GM18951 (cell line): Measurements from ENCODE around the gene ATP11A.

Experiments used
- POLR2A ChIP-seq: IDR thresholded peaks from 4 replicates; pipeline ENCODE4 v1.6.1; 2011; ENCODE audit warnings: mild to moderate bottlenecking; ENCODE audit not compliant: insufficient read length, insufficient read depth; ENCODE audit errors: extremely low read depth
- in situ Hi-C: fragments of 300-500 bp; cut with MboI; formaldehyde crosslinking; loops from one replicate; pipeline ENCODE4 v1.12.0; 2022; ENCODE audit warnings: low sequenced_read_pairs, mixed read lengths, inconsistent platforms; ENCODE audit not compliant: unreplicated experiment

Gene ATP11A

DNA sequence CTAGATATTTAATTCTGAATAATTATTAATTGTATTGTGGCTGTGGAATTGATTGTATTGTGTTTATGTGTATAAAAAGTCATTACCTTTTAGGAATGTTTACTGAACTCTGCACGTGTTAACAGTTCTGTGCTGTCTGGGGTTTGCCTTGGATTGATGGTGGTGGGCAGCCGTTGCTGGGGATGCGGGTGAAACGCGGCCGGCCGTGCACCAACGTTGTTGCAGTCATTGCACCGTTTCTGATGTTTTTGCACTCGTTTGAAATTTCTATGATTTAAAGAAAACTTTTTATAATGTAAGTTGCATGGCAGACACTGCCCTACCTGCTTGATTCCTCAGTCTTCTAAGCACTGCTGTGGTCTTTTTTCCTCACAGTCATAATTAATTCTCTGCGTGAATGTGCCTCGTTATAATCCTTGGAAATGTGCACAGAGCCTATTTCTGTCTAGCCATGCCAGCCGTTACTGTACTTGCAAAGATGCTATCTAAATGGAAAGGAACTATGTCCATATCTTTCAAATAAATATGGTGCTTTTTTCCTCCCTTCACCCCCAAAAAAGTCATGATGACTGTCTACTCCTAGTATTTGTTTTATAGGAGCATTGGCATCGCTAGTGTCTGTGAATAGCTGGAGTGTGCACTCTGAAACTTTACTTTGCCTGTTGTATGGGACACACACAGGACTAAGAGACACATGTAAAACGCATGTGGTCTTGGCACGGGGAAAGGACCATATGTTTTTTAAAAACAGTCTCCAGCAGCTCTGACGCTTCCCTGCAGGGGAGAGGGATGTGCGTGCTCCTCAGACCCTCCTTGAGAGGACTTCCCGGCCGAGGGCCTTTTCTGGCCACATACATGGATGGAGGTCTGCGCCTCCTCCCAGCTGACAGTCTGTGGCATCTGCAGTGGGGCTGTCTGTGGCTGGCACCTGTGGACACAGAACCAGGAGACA is 238.5 kb downstream of the ATP11A start:
- in situ Hi-C loops: loop anchor here (25.0 kb wide), 1 partner anchor 634 kb away; no protein-coding TSS in a partner anchor

DNA sequence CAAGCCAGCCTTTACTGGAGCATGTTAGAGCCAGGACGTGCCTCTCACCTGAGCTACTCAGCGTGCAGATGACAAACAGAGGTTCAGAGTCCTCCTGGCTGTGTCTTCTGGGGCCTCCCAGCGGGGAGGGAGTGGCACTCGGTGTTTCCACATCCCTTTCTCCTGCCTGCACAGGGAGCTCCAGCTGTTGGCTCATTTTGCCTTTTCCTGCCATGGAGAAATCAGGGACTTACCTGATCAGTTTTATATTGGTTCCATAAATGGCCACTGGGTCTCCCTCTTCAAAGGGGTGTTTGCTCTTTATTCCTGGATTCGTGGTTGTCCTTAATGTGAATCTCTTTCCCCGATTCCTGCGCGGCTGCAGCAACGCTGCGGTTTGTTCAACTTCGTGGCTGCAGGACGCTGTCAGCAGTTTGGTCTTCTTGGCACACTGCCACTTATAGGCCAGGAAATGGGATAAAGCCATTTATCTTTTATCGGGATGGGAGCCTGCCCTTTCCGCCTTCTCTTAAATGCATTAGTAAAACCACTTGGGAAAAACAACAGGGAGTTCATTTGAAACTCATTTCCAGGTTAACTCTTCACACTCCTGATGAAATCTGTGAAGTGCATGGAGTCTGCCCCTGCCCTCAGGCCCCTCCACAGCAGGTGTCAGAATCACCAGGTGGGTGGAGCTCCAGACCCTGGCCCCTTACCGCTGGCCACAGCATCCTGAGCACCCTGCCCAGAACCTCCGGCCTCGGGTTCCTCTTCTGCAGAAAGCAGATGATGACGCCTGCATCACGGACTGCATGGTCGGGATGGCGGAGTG is 239.3 kb downstream of the ATP11A start:
- in situ Hi-C loops: loop anchor here (25.0 kb wide), 1 partner anchor 633 kb away; no protein-coding TSS in a partner anchor
- TF ChIP-seq POLR2A: no peak

More for the DNA sequence above, 238.5 kb downstream of the ATP11A start:
- TF ChIP-seq POLR2A: no peak

DNA sequence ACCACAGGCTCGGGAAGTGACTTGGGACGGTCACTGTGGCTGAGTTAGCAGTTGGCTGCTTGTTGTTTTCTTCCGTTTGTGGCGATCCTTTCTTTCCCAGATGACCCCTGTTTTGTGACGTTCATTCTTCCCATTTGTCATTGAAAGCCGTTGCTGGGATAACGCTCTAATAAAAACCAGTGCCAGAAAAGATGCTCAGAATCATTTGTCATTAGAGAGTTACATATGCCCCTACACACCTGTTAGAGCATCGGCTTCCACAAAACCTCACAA is 239.9 kb downstream of the ATP11A start:
- in situ Hi-C loops: loop anchor here (25.0 kb wide), 1 partner anchor 633 kb away; no protein-coding TSS in a partner anchor

DNA sequence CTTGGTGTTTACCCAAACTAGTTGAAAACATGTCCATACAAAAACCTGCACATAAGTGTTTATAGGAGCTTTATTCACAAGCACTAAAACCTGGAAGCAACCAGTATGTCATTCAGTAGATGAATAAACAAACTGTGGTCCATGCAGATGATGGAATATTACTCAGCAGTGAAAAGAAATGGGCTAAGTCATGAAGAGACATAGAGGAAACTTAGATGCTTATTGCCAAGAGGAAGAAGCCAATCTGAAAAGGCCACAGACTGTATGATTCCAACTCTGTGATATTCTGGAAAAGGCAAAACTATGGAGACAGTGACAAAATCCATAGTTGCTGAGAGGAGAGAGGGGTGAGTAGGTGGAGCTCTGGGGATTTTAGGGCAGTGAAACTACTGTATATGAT is 240.4 kb downstream of the ATP11A start:
- in situ Hi-C loops: loop anchor here (25.0 kb wide), 1 partner anchor 632 kb away; no protein-coding TSS in a partner anchor
- no peak for TF ChIP-seq POLR2A

More for the DNA sequence above, 239.9 kb downstream of the ATP11A start:
- no peak for TF ChIP-seq POLR2A

DNA sequence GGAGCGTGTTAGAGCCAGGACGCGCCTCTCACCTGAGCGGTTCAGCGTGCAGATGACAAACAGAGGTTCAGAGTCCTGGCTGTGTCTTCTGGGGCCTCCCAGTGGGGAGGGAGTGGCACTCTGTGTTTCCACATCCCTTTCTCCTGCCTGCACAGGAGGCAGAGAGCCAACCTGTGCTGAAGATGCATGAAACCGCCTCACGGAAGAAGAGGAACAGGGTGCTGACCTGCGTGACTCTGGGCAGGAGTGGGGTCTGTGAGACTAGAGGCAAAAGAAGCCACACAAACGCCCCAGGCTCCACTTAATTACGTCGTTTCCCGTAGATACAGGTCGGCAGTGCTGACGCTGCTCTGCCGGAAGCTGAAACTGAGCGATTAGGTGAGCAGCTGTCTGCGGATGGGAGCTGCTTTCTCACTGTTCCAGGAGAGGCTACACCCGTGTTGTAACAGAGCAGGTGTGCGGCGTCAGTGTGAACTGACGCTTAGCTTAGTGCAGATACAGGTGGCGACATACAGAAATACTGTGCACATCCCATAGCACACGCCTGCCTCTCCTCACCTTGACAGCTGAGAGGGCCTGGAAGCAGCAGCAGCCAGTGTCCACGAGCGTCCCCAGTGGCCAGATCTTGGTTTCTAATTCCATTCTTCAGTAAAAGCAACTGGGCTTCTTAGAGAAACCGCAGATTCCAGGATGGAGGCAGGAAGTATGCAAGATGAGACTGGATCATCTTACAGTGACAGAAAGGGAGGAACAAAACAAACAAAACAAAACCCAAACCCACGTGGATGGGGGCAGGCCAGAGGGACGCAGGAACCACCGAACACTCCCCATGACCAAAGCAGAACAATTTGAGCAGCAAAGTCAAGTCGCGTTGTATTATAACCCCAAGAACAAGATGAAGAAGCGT is 241.4 kb downstream of the ATP11A start:
- TF ChIP-seq POLR2A: no peak
- in situ Hi-C loops: loop anchor here (25.0 kb wide), 1 partner anchor 631 kb away; no protein-coding TSS in a partner anchor

DNA sequence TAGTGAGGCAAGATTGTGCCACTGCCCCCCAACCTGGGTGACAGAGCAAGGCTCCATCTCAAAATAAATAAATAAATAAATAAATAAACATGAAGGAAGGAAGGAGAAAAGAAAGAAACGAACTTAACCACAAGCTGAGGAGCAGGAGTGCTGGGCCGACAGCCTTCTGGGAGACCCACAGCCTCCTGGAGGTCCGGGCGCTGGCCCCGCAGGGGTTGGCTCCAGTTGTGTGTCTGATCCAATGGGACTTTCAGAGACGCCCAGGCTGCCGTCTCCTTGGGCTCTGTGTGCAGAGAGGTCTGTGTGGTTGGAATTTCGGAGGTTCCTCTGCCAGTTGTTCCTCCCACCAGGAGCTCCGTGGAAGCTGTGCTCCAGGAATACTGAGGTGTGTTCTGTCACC is 243.1 kb downstream of the ATP11A start:
- TF ChIP-seq POLR2A: no peak
- in situ Hi-C loops: loop anchor here (25.0 kb wide), 1 partner anchor 629 kb away; no protein-coding TSS in a partner anchor

DNA sequence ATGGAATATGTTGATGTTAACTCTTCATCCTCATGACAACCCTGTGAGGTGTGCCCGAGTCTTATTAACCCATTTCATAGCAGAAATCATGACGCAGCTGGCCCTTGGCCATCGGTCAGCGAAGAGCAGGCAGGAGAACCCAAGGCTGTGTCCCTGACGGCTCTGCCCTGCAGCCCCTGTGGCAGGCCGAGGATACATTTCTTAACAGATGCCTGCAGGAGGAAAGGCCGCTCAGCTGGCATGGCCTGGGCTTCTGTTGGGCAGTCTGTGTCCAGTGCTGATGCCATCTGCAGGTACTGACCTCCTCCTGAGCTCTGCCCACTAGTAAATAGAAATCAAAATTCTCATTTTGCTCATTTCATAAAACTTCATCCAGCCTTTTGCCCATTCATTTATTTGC is 243.8 kb downstream of the ATP11A start:
- in situ Hi-C loops: loop anchor here (25.0 kb wide), 1 partner anchor 629 kb away; no protein-coding TSS in a partner anchor
- TF ChIP-seq POLR2A: no peak

DNA sequence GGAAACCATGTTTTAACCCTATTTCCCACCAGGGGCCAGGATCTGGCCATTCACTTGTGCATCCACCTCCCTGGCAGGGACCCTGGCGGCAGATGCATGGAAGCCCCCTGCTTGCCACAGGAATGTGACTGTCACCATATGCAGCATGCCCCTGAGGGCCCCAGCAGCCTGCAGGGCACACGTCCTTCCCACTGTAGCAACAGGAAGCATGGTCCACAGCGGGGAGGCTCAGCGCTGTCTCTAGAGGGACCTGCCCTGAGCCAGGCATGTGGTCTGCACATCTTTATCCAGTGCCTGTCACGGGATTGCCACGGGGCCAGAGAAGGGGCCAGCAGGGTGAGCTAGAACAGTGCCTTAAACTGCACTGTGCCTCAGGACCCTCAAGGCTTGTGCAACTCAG is 244.2 kb downstream of the ATP11A start:
- no peak for TF ChIP-seq POLR2A
- in situ Hi-C loops: loop anchor here (25.0 kb wide), 1 partner anchor 628 kb away; no protein-coding TSS in a partner anchor
